GM12878 (cell line): ENCODE data around the gene SHH. TPM values are rescaled to one million over a fixed set of nuclear protein-coding genes. Genes with fewer than 3 reads are reported as not detected.
A peak's percentile ranks its signal among the peaks of the same experiment; 100 is the strongest.

ENCODE experiments used
- ATAC-seq: fragments of 200-7000 bp; cut with Tn5 transposase; 3 replicates; pipeline ENCODE4 v1.9.1; 2020; ENCODE audit warnings: mild to moderate bottlenecking, moderate library complexity
- BruUV-seq: library from RNA; stranded (reverse); fragments of 400-500 nt; replicated peaks from 2 replicates; lab custom pipeline; 2021; lab: Mats Ljungman, UMichigan
- CTCF ChIA-PET: fragments of 300-600 bp; sonication (Branson Sonifier 250); formaldehyde crosslinking; extraction: SDS; loops from one replicate; lab custom pipeline; 2021; ENCODE audit warnings: inconsistent platforms; lab: Yijun Ruan, JAX
- POLR2A ChIA-PET: fragments of 350-600 bp; formaldehyde crosslinking; extraction: SDS; loops from one replicate; lab custom pipeline; 2021; ENCODE audit warnings: inconsistent platforms; lab: Charles Lee
- RAD21 ChIA-PET: fragments of 300-600 bp; sonication (Branson Sonifier 250); formaldehyde crosslinking; loops from one replicate; lab custom pipeline; 2023; ENCODE audit warnings: antibody characterized with exemption; ENCODE audit not compliant: unreplicated experiment; lab: Charles Lee
- SMC1A ChIA-PET: fragments of 300-600 bp; sonication (Branson Sonifier 250); formaldehyde crosslinking; loops from one replicate; lab custom pipeline; 2023; ENCODE audit not compliant: unreplicated experiment, uncharacterized antibody; lab: Charles Lee
- DNase-seq: peaks from one replicate; pipeline ENCODE4 v3.0.0-alpha.2; 2011; ENCODE audit warnings: low read depth, low spot score
- FAIRE-seq: peaks from 3 replicates; lab custom pipeline; 2011; peaks lifted over from hg19 to GRCh38; lab: Jason Lieb, UNC
- H2AFZ ChIP-seq: 2 replicates; pipeline ENCODE4 v1.6.0; 2011; ENCODE audit warnings: low read depth, low read length, control low read depth; ENCODE audit not compliant: control insufficient read depth
- H3K27ac ChIP-seq: 2 replicates; pipeline ENCODE4 v1.5.1; 2011; ENCODE audit warnings: control low read depth; ENCODE audit not compliant: control insufficient read depth, insufficient read depth
- H3K27me3 ChIP-seq, 2 experiments: replicated peaks in 1 of 2; 2 replicates each; pipeline versions ENCODE4 v1.6.0 to v1.6.1; 2011; ENCODE audit warnings: low read length in 1 of 2; ENCODE audit not compliant: control insufficient read depth in 2 of 2, insufficient read depth in 2 of 2
- H3K36me3 ChIP-seq, 2 experiments: 2 replicates each; pipeline ENCODE4 v1.5.1; 2011; ENCODE audit warnings: low read length in 1 of 2; ENCODE audit not compliant: control insufficient read depth in 2 of 2, insufficient read depth in 2 of 2
- H3K4me1 ChIP-seq: 2 replicates; pipeline ENCODE4 v1.6.1; 2011; ENCODE audit warnings: mild to moderate bottlenecking, low read length, moderate library complexity, mixed read lengths; ENCODE audit not compliant: control insufficient read depth, insufficient read depth
- H3K4me2 ChIP-seq: 2 replicates; pipeline ENCODE4 v1.6.0; 2011; ENCODE audit warnings: control low read depth; ENCODE audit not compliant: control insufficient read depth, insufficient read depth
- H3K4me3 ChIP-seq: fragments of 200-600 bp; sonication (generic); 2 replicates; pipeline ENCODE4 v1.5.1; 2016
- H3K79me2 ChIP-seq: 2 replicates; pipeline ENCODE4 v1.6.0; 2011; ENCODE audit warnings: low read length; ENCODE audit not compliant: control insufficient read depth, insufficient read depth
- H3K9ac ChIP-seq: 2 replicates; pipeline ENCODE4 v1.8.0; 2011; ENCODE audit warnings: low read length, control low read depth, mixed read lengths; ENCODE audit not compliant: control insufficient read depth, insufficient read depth
- H3K9me3 ChIP-seq: replicated peaks from 3 replicates; pipeline ENCODE4 v1.5.1; 2011; ENCODE audit warnings: mild to moderate bottlenecking, low read length; ENCODE audit not compliant: control insufficient read depth, insufficient read depth
- H4K20me1 ChIP-seq: 2 replicates; pipeline ENCODE4 v1.6.0; 2011; ENCODE audit not compliant: control insufficient read depth, insufficient read depth
- ATF7 ChIP-seq: fragments of 450-650 bp; IDR thresholded peaks from 2 replicates; pipeline ENCODE4 v1.6.1; 2016; ENCODE audit warnings: low read depth, mild to moderate bottlenecking
- CEBPB ChIP-seq, 2 experiments: fragments of 150-350 bp in 1 of 2; IDR thresholded peaks; 2 replicates each; pipeline ENCODE4 v1.6.1; 2012 to 2014; ENCODE audit warnings: low read depth in 2 of 2, low read length in 2 of 2, borderline replicate concordance in 1 of 2, inconsistent platforms in 1 of 2
- CUX1 ChIP-seq: IDR thresholded peaks from 2 replicates; pipeline ENCODE4 v1.6.1; 2012; ENCODE audit warnings: improper control_type of control experiment, low read depth, low read length; ENCODE audit not compliant: insufficient replicate concordance
- EED ChIP-seq: sonication (generic); IDR thresholded peaks from 2 replicates; pipeline ENCODE4 v1.6.1; 2016; ENCODE audit warnings: antibody characterized with exemption, low read depth
- FOS ChIP-seq: IDR thresholded peaks from 3 replicates; pipeline ENCODE4 v1.6.1; 2011; ENCODE audit warnings: borderline replicate concordance; ENCODE audit not compliant: insufficient read length; ENCODE audit errors: extremely low read depth
- HDAC2 ChIP-seq: fragments of 200-600 bp; sonication (generic); IDR thresholded peaks from 2 replicates; pipeline ENCODE4 v1.6.1; 2017
- JUND ChIP-seq: IDR thresholded peaks from 2 replicates; pipeline ENCODE4 v1.6.1; 2012; ENCODE audit warnings: low read depth, mild to moderate bottlenecking, low read length, improper control_type of control experiment, moderate library complexity
- LARP7 ChIP-seq: fragments of 450-650 bp; IDR thresholded peaks from 2 replicates; pipeline ENCODE4 v1.6.1; 2017; ENCODE audit warnings: mild to moderate bottlenecking
- POLR2A ChIP-seq: IDR thresholded peaks from 2 replicates; pipeline ENCODE4 v1.6.1; 2011; ENCODE audit warnings: low read depth, mild to moderate bottlenecking, low read length
- SIN3A ChIP-seq: IDR thresholded peaks from 2 replicates; pipeline ENCODE4 v1.6.1; 2012; ENCODE audit warnings: low read depth, low read length, improper control_type of control experiment
- ZNF217 ChIP-seq: fragments of 450-650 bp; IDR thresholded peaks from 2 replicates; pipeline ENCODE4 v1.6.1; 2017; ENCODE audit warnings: antibody characterized with exemption, mild to moderate bottlenecking
- WGBS: methylation state at CpG from one replicate; pipeline ENCODE4 v1.1.6; 2016; ENCODE audit warnings: low lambda C conversion rate; ENCODE audit not compliant: insufficient replicate concordance, insufficient coverage; ENCODE audit errors: missing lambda C conversion rate; 5-methylcytosine and 5-hydroxymethylcytosine counted together
- in situ Hi-C: fragments of 300-500 bp; cut with MboI; formaldehyde crosslinking; loops from 9 replicates; pipeline ENCODE4 v1.14.3; 2018; ENCODE audit warnings: mixed read lengths
- intact Hi-C: fragments of 100-400 bp; cut with micrococcal nuclease; formaldehyde crosslinking; loops from one replicate; pipeline ENCODE4 v1.14.2; 2022; ENCODE audit not compliant: unreplicated experiment
- polyA plus RNA-seq, 11 experiments: library from polyadenylated mRNA; depleted of rRNA in 4 of 11; unstranded in 6 of 11; stranded (reverse) in 5 of 11; fragments of >200 nt; fragmentation: Nextera tagmentation in 4 of 11; fragmentation: Illumina TruSeq in 1 of 11; extraction: Ambion mirVana in 4 of 11; extraction: Trizol in 1 of 11; gene quantifications; 1 replicate in 1 of 11; 2 replicates in 10 of 11; pipeline versions ENCODE4 v1.2.1 to v1.2.3, GENCODE V29; 2011 to 2016; ENCODE audit warnings: inconsistent platforms in 2 of 11, missing spikeins in 2 of 11, low read depth in 1 of 11
- total RNA-seq, 4 experiments: library from RNA; depleted of rRNA in 3 of 4; stranded (reverse); fragments of >200 nt in 3 of 4; fragmentation: Illumina TruSeq in 1 of 4; extraction: Trizol in 1 of 4; gene quantifications; 2 replicates each; pipeline versions ENCODE4 v1.2.1 to v1.2.3, GENCODE V29; 2013 to 2021
- TF ChIP-seq, protein P1 (sequence below): fragments of 450-650 bp; formaldehyde crosslinking; IDR thresholded peaks from 2 replicates; pipeline ENCODE4 v1.4.0; 2020; ENCODE audit warnings: mild to moderate bottlenecking, moderate library complexity
- TF ChIP-seq, protein P2 (sequence below): IDR thresholded peaks from 2 replicates; pipeline ENCODE4 v1.6.1; 2012; ENCODE audit warnings: low read depth, low read length, improper control_type of control experiment
- TF ChIP-seq, protein P3 (sequence below): IDR thresholded peaks from 2 replicates; pipeline ENCODE4 v1.6.1; 2011; ENCODE audit warnings: low read depth, low read length, improper control_type of control experiment, borderline replicate concordance

The SHH gene
- total and polyA plus RNA-seq, 10 of the 15 experiments (the other 5 are each of a cell fraction or from before 2014, with no cell fraction given), result not detected

GRCh38 chr7:155816192-155816508 is 3.9 kb upstream of the SHH start:
- no peak for DNase-seq
- Histone ChIP-seq H3K4me3 (no peak overlapping the region), H3K36me3 (no peaks in the 10 kb centered on the region), H3K9me3 (no peaks in the 10 kb centered on the region; the same call in 2 of the 3 replicates), H3K27ac (no peak overlapping the region), H4K20me1 (no peaks in the 10 kb centered on the region), H3K27me3 (peaks cover 3 to 6% of the 10 kb centered on the region in 2 experiments; a peak in 3 of 4 replicates), H3K4me1 (no peaks in the 10 kb centered on the region), H3K79me2 (no peaks in the 10 kb centered on the region), H3K9ac (no peak overlapping the region), H2AFZ (no peak overlapping the region), H3K4me2 (no peak overlapping the region)
- SMC1A ChIA-PET, result interaction anchor here (0.6 to 1.0 kb wide), 2 partner anchors 656 to 1135 kb away, joined by 3 to 5 read pairs; no protein-coding TSS in a partner anchor
- WGBS, result 73% methylated on average over 12 of the region's 12 CpGs
- POLR2A ChIA-PET, result no interaction called here
- intact Hi-C loops, result loop anchor here (10.0 kb wide), 2 partner anchors 339 to 829 kb away; partner anchors contain the start of gene RNF32
- RAD21 ChIA-PET, result no interaction called here
- CTCF ChIA-PET, result interaction anchor here (0.8 to 1.6 kb wide), 3 partner anchors 659 to 1456 kb away, joined by 3 to 8 read pairs (median 3); no protein-coding TSS in a partner anchor
- ATAC-seq, result peak; percentile 15; the same call in 2 of the 3 replicates
- no TSS peak for BruUV-seq
- no peak for FAIRE-seq
- in situ Hi-C loops, result loop anchor here (5.0 to 25.0 kb wide), 3 partner anchors 656 to 1446 kb away; no protein-coding TSS in a partner anchor
- TF ChIP-seq LARP7 (no peak), CEBPB (IDR thresholded peaks at IDR 0.05; ENCODE audit: borderline replicate concordance in 1 of 2, low read depth in 2 of 2, low read length in 2 of 2) (no peak), CUX1 (no peak), FOS (no peak), POLR2A (no peak), JUND (no peak), SIN3A (no peak), HDAC2 (no peak), ZNF217 (no peak), ATF7 (no peak), EED (no peak)
- TF ChIP-seq, protein P1, sequence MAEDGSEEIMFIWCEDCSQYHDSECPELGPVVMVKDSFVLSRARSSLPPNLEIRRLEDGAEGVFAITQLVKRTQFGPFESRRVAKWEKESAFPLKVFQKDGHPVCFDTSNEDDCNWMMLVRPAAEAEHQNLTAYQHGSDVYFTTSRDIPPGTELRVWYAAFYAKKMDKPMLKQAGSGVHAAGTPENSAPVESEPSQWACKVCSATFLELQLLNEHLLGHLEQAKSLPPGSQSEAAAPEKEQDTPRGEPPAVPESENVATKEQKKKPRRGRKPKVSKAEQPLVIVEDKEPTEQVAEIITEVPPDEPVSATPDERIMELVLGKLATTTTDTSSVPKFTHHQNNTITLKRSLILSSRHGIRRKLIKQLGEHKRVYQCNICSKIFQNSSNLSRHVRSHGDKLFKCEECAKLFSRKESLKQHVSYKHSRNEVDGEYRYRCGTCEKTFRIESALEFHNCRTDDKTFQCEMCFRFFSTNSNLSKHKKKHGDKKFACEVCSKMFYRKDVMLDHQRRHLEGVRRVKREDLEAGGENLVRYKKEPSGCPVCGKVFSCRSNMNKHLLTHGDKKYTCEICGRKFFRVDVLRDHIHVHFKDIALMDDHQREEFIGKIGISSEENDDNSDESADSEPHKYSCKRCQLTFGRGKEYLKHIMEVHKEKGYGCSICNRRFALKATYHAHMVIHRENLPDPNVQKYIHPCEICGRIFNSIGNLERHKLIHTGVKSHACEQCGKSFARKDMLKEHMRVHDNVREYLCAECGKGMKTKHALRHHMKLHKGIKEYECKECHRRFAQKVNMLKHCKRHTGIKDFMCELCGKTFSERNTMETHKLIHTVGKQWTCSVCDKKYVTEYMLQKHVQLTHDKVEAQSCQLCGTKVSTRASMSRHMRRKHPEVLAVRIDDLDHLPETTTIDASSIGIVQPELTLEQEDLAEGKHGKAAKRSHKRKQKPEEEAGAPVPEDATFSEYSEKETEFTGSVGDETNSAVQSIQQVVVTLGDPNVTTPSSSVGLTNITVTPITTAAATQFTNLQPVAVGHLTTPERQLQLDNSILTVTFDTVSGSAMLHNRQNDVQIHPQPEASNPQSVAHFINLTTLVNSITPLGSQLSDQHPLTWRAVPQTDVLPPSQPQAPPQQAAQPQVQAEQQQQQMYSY (CRISPR knock-in tag), result no peak
- TF ChIP-seq, protein P2, sequence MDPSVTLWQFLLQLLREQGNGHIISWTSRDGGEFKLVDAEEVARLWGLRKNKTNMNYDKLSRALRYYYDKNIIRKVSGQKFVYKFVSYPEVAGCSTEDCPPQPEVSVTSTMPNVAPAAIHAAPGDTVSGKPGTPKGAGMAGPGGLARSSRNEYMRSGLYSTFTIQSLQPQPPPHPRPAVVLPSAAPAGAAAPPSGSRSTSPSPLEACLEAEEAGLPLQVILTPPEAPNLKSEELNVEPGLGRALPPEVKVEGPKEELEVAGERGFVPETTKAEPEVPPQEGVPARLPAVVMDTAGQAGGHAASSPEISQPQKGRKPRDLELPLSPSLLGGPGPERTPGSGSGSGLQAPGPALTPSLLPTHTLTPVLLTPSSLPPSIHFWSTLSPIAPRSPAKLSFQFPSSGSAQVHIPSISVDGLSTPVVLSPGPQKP, result no peak
- TF ChIP-seq, protein P3, sequence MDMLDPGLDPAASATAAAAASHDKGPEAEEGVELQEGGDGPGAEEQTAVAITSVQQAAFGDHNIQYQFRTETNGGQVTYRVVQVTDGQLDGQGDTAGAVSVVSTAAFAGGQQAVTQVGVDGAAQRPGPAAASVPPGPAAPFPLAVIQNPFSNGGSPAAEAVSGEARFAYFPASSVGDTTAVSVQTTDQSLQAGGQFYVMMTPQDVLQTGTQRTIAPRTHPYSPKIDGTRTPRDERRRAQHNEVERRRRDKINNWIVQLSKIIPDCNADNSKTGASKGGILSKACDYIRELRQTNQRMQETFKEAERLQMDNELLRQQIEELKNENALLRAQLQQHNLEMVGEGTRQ, result no peak
